ENCODE measurements around the gene UAP1L1.

- TF ChIP-seq CTCF (IDR thresholded peaks at IDR 0.05) = no peak
- no peak for TF ChIP-seq ZFX (IDR thresholded peaks at IDR 0.05; ENCODE audit: borderline replicate concordance)
Measured at GRCh38 chr9:137073992-137074399, 3.3 kb upstream of the UAP1L1 start.
